Measurements from ENCODE around the gene LAMA2.

LAMA2 gene

DNA sequence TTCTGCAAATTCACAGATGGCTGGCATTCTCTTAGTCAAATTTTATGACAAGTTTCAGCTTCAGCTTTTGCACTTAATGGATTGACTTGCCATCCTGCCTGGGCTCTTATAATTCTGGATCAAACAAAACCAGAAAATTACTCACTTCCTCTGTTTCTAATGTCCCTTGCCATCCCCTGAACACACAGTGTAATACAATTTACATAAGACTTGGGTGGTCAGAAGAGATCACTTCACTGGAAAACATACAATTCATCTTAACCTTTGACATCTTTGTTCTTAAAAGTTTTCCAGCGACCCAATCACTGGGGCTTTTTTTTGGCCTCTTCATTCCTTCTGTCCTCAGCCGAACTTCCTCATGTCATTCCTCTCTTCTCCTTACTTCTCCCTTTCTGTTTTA lies 628.0 kb downstream of the LAMA2 start:
- Histone ChIP-seq H3K27me3 (replicated peaks in 2 of 5; ENCODE audit: control insufficient read depth in 4 of 5, insufficient read depth in 5 of 5, low read length in 4 of 5) (no peaks in the 10 kb centered on the region), H3K9me3 (ENCODE audit: control extremely low read depth in 1 of 5, control insufficient read depth in 4 of 5, insufficient read depth in 2 of 5, low read depth in 1 of 5, low read length in 4 of 5) (no peaks in the 10 kb centered on the region), H3K4me1 (ENCODE audit: control extremely low read depth in 1 of 4, control insufficient read depth in 4 of 4, insufficient read depth in 4 of 4, low read length in 3 of 4) (no peaks in the 10 kb centered on the region), H3K27ac (ENCODE audit: insufficient read depth in 1 of 2, low read depth in 1 of 2, low read length in 2 of 2, poor library complexity in 1 of 2, severe bottlenecking in 2 of 2) (no peak overlapping the region), H3K4me3 (ENCODE audit: control insufficient read depth in 1 of 7, extremely low read depth in 1 of 7, insufficient read depth in 4 of 7, low read depth in 2 of 7, low read length in 6 of 7) (no peak overlapping the region), H3K36me3 (ENCODE audit: control insufficient read depth in 4 of 4, insufficient read depth in 4 of 4, low read length in 3 of 4) (no peaks in the 10 kb centered on the region)
- POLR2A ChIA-PET, result no interaction called here
- 100% methylated on average over 1 of the region's 2 CpGs for WGBS (ENCODE audit: insufficient coverage)
- CTCF ChIA-PET, result interaction anchor here (1.0 kb wide), 1 partner anchor 11 kb away, joined by 3 read pairs; no protein-coding TSS in a partner anchor
- DNase-seq, result no peak

DNA sequence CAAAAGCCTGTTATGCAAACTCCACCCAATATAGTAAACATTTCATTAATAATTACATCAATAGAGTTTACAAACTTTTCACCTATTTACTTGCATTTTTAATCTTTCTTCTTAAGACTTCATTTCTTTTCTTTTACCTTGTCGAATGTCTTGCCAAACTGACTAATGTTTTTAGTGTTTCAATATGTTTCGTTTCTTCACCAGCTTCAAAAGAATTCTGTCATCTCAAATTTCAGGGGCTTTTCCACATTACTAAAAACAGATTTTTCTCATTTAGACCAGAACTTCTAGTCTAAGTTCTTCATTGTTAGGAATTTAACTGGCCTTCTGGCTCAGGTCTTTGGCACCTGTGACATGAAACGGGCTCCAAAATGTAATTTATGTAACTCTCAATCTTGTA lies 630.5 kb downstream of the LAMA2 start:
- Histone ChIP-seq H3K4me3 (ENCODE audit: control insufficient read depth in 1 of 7, extremely low read depth in 1 of 7, insufficient read depth in 4 of 7, low read depth in 2 of 7, low read length in 6 of 7) (no peak overlapping the region), H3K9me3 (ENCODE audit: control extremely low read depth in 1 of 5, control insufficient read depth in 4 of 5, insufficient read depth in 2 of 5, low read depth in 1 of 5, low read length in 4 of 5) (no peaks in the 10 kb centered on the region), H3K27ac (ENCODE audit: insufficient read depth in 1 of 2, low read depth in 1 of 2, low read length in 2 of 2, poor library complexity in 1 of 2, severe bottlenecking in 2 of 2) (no peak overlapping the region), H3K36me3 (ENCODE audit: control insufficient read depth in 4 of 4, insufficient read depth in 4 of 4, low read length in 3 of 4) (no peaks in the 10 kb centered on the region), H3K4me1 (ENCODE audit: control extremely low read depth in 1 of 4, control insufficient read depth in 4 of 4, insufficient read depth in 4 of 4, low read length in 3 of 4) (no peaks in the 10 kb centered on the region), H3K27me3 (replicated peaks in 2 of 5; ENCODE audit: control insufficient read depth in 4 of 5, insufficient read depth in 5 of 5, low read length in 4 of 5) (no peaks in the 10 kb centered on the region)
- no peak for DNase-seq
- ChIA-PET CTCF (interaction anchor here (1.3 to 2.5 kb wide), 2 partner anchors 12 to 14 kb away, joined by 6 to 7 read pairs; no protein-coding TSS in a partner anchor), POLR2A (no interaction called here)
- 100% methylated on average over 2 of the region's 3 CpGs for WGBS (ENCODE audit: insufficient coverage)

DNA sequence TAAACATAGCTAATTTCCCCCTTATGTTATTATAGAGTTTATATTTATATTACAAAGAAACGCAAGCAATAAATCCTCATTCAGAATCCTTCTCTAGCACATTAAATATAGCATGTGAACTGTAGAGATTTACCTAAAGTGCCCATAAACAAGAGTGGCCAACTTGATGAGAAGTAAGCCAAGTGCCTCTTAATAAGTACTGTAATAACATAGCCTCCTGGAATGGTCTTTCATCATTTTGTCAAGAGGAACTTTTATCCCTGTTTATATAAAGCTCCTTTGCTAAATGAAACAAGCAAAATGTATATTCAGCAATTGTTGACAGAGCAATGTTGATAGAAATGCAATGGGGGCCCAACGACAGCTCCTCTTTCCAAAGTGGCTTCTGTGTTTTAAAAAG lies 632.1 kb downstream of the LAMA2 start:
- DNase-seq, result no peak

DNA sequence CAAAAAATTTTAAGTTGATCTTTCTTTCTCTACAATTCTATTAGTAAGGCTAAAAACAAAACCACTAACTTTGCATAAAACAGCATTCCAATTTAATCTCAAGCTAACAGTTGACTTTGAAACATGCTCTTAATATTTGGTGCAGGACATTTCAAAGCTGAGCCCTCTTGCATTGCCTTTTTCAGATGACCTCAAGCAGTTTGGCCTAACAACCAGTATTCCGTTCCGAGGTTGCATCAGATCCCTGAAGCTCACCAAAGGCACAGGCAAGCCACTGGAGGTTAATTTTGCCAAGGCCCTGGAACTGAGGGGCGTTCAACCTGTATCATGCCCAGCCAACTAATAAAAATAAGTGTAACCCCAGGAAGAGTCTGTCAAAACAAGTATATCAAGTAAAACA lies 633.1 kb downstream of the LAMA2 start:
- Histone ChIP-seq H3K9me3 (ENCODE audit: control extremely low read depth in 1 of 5, control insufficient read depth in 4 of 5, insufficient read depth in 2 of 5, low read depth in 1 of 5, low read length in 4 of 5) (no peaks in the 10 kb centered on the region), H3K27ac (ENCODE audit: insufficient read depth in 1 of 2, low read depth in 1 of 2, low read length in 2 of 2, poor library complexity in 1 of 2, severe bottlenecking in 2 of 2) (no peak overlapping the region), H3K36me3 (ENCODE audit: control insufficient read depth in 4 of 4, insufficient read depth in 4 of 4, low read length in 3 of 4) (no peaks in the 10 kb centered on the region), H3K27me3 (replicated peaks in 2 of 5; ENCODE audit: control insufficient read depth in 4 of 5, insufficient read depth in 5 of 5, low read length in 4 of 5) (no peaks in the 10 kb centered on the region), H3K4me3 (ENCODE audit: control insufficient read depth in 1 of 7, extremely low read depth in 1 of 7, insufficient read depth in 4 of 7, low read depth in 2 of 7, low read length in 6 of 7) (no peak overlapping the region), H3K4me1 (ENCODE audit: control extremely low read depth in 1 of 4, control insufficient read depth in 4 of 4, insufficient read depth in 4 of 4, low read length in 3 of 4) (no peaks in the 10 kb centered on the region)
- 100% methylated on average over 2 of the region's 3 CpGs for WGBS (ENCODE audit: insufficient coverage)
- ChIA-PET CTCF (interaction anchor here (1.2 kb wide), 1 partner anchor 83 kb away, joined by 3 read pairs; no protein-coding TSS in a partner anchor), POLR2A (no interaction called here)
- DNase-seq, result no peak

More for the DNA sequence above, 632.1 kb downstream of the LAMA2 start:
- Histone ChIP-seq H3K9me3 (ENCODE audit: control extremely low read depth in 1 of 5, control insufficient read depth in 4 of 5, insufficient read depth in 2 of 5, low read depth in 1 of 5, low read length in 4 of 5) (no peaks in the 10 kb centered on the region), H3K4me1 (ENCODE audit: control extremely low read depth in 1 of 4, control insufficient read depth in 4 of 4, insufficient read depth in 4 of 4, low read length in 3 of 4) (no peaks in the 10 kb centered on the region), H3K36me3 (ENCODE audit: control insufficient read depth in 4 of 4, insufficient read depth in 4 of 4, low read length in 3 of 4) (no peaks in the 10 kb centered on the region), H3K27ac (ENCODE audit: insufficient read depth in 1 of 2, low read depth in 1 of 2, low read length in 2 of 2, poor library complexity in 1 of 2, severe bottlenecking in 2 of 2) (no peak overlapping the region), H3K27me3 (replicated peaks in 2 of 5; ENCODE audit: control insufficient read depth in 4 of 5, insufficient read depth in 5 of 5, low read length in 4 of 5) (no peaks in the 10 kb centered on the region), H3K4me3 (ENCODE audit: control insufficient read depth in 1 of 7, extremely low read depth in 1 of 7, insufficient read depth in 4 of 7, low read depth in 2 of 7, low read length in 6 of 7) (no peak overlapping the region)
- 100% methylated on average over 1 of the region's 2 CpGs for WGBS (ENCODE audit: insufficient coverage)
- CTCF ChIA-PET, result interaction anchor here (1.0 kb wide), 2 partner anchors 17 to 82 kb away, joined by 3 read pairs; no protein-coding TSS in a partner anchor
- POLR2A ChIA-PET, result no interaction called here

DNA sequence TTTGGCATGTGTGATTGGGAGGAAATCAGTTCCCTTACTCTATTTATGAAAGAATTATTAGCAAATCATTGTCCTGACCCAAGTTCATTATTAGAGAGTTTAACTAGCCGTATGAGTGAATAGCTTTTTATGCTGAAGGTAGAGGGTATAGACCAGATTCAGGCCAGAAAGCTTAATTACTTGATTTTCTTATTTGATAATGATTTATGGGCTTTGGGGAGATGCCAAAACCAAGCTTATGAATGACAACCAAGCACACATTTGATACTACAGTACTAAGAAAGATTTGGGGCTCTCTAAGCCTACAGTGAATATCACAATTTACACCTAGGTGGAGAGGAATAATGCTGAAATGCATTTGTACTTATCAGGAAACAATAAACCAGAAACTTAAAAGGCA lies 633.8 kb downstream of the LAMA2 start:
- DNase-seq, result no peak
- CTCF ChIA-PET, result interaction anchor here (0.6 to 1.6 kb wide), 5 partner anchors 16 to 122 kb away, joined by 3 to 14 read pairs (median 3); no protein-coding TSS in a partner anchor
- no peaks in the 10 kb centered on the region for H3K4me1 ChIP-seq (ENCODE audit: control extremely low read depth in 1 of 4, control insufficient read depth in 4 of 4, insufficient read depth in 4 of 4, low read length in 3 of 4)
- no peak overlapping the region for H3K27ac ChIP-seq (ENCODE audit: insufficient read depth in 1 of 2, low read depth in 1 of 2, low read length in 2 of 2, poor library complexity in 1 of 2, severe bottlenecking in 2 of 2)
- no peak overlapping the region for H3K4me3 ChIP-seq (ENCODE audit: control insufficient read depth in 1 of 7, extremely low read depth in 1 of 7, insufficient read depth in 4 of 7, low read depth in 2 of 7, low read length in 6 of 7)
- no peaks in the 10 kb centered on the region for H3K27me3 ChIP-seq (replicated peaks in 2 of 5; ENCODE audit: control insufficient read depth in 4 of 5, insufficient read depth in 5 of 5, low read length in 4 of 5)
- H3K36me3 ChIP-seq (ENCODE audit: control insufficient read depth in 4 of 4, insufficient read depth in 4 of 4, low read length in 3 of 4), result no peaks in the 10 kb centered on the region
- WGBS (ENCODE audit: insufficient coverage), result 100% methylated on average over 1 of the region's 1 CpG
- POLR2A ChIA-PET, result interaction anchor here (0.6 kb wide), 1 partner anchor 45 kb away, joined by 3 read pairs; no protein-coding TSS in a partner anchor
- H3K9me3 ChIP-seq (ENCODE audit: control extremely low read depth in 1 of 5, control insufficient read depth in 4 of 5, insufficient read depth in 2 of 5, low read depth in 1 of 5, low read length in 4 of 5), result no peaks in the 10 kb centered on the region

DNA sequence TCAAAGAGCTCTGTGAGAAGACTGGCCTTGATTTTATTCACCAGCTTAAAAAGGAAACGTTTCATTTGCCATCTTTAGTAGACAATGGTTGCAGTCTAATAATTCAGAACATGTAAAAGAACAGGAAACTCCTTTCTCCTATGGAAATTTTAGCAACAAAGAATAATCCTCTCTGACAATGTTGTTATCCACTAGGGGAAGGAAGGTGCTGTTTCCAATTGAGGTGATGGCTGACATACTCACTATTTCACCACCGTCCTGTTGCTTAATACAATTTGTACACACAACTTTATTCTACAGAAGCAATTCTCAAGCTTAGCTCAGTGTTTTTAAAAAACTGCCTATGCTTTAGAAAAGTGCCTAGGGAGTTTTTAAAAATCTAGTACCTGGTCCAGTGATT lies 634.4 kb downstream of the LAMA2 start:
- DNase-seq, result no peak
- no peaks in the 10 kb centered on the region for H3K4me1 ChIP-seq (ENCODE audit: control extremely low read depth in 1 of 4, control insufficient read depth in 4 of 4, insufficient read depth in 4 of 4, low read length in 3 of 4)
- H3K9me3 ChIP-seq (ENCODE audit: control extremely low read depth in 1 of 5, control insufficient read depth in 4 of 5, insufficient read depth in 2 of 5, low read depth in 1 of 5, low read length in 4 of 5), result no peaks in the 10 kb centered on the region
- ChIA-PET POLR2A (interaction anchor here (0.6 kb wide), 1 partner anchor 44 kb away, joined by 3 read pairs; no protein-coding TSS in a partner anchor), CTCF (interaction anchor here (0.6 to 1.6 kb wide), 6 partner anchors 17 to 1116 kb away, joined by 3 to 14 read pairs (median 3); no protein-coding TSS in a partner anchor)
- H3K4me3 ChIP-seq (ENCODE audit: control insufficient read depth in 1 of 7, extremely low read depth in 1 of 7, insufficient read depth in 4 of 7, low read depth in 2 of 7, low read length in 6 of 7), result no peak overlapping the region
- no peaks in the 10 kb centered on the region for H3K27me3 ChIP-seq (replicated peaks in 2 of 5; ENCODE audit: control insufficient read depth in 4 of 5, insufficient read depth in 5 of 5, low read length in 4 of 5)
- WGBS (ENCODE audit: insufficient coverage), result no CpG with 5 or more reads among the region's 2 CpGs
- no peak overlapping the region for H3K27ac ChIP-seq (ENCODE audit: insufficient read depth in 1 of 2, low read depth in 1 of 2, low read length in 2 of 2, poor library complexity in 1 of 2, severe bottlenecking in 2 of 2)
- no peaks in the 10 kb centered on the region for H3K36me3 ChIP-seq (ENCODE audit: control insufficient read depth in 4 of 4, insufficient read depth in 4 of 4, low read length in 3 of 4)

DNA sequence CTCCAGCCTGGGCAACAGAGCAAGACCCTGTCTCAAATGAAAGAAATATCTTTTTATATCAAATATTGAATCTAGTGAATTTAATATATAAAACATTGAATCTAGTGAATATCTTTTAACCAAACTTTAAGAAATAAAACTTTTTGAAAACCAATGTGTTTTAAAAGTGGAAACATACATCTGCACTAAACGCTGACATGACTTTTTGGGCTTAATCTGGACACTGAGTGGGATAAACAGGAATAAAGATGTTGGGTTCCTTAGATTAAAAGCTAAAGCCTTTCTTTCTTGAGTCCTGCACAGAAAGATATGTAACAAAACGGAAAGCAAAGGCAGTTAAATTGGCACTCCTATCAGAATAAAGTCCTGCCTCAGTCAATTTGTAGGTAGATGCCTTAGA lies 636.8 kb downstream of the LAMA2 start:
- no peaks in the 10 kb centered on the region for H3K9me3 ChIP-seq (ENCODE audit: control extremely low read depth in 1 of 5, control insufficient read depth in 4 of 5, insufficient read depth in 2 of 5, low read depth in 1 of 5, low read length in 4 of 5)
- H3K4me1 ChIP-seq (ENCODE audit: control extremely low read depth in 1 of 4, control insufficient read depth in 4 of 4, insufficient read depth in 4 of 4, low read length in 3 of 4), result no peaks in the 10 kb centered on the region
- CTCF ChIA-PET, result no interaction called here
- no peaks in the 10 kb centered on the region for H3K27me3 ChIP-seq (replicated peaks in 2 of 5; ENCODE audit: control insufficient read depth in 4 of 5, insufficient read depth in 5 of 5, low read length in 4 of 5)
- H3K36me3 ChIP-seq (ENCODE audit: control insufficient read depth in 4 of 4, insufficient read depth in 4 of 4, low read length in 3 of 4), result no peaks in the 10 kb centered on the region
- WGBS (ENCODE audit: insufficient coverage), result 100% methylated on average over 1 of the region's 2 CpGs
- H3K27ac ChIP-seq (ENCODE audit: insufficient read depth in 1 of 2, low read depth in 1 of 2, low read length in 2 of 2, poor library complexity in 1 of 2, severe bottlenecking in 2 of 2), result no peak overlapping the region
- POLR2A ChIA-PET, result no interaction called here
- no peak for DNase-seq
- H3K4me3 ChIP-seq (ENCODE audit: control insufficient read depth in 1 of 7, extremely low read depth in 1 of 7, insufficient read depth in 4 of 7, low read depth in 2 of 7, low read length in 6 of 7), result no peak overlapping the region

Data from common myeloid progenitor, CD34-positive (primary cell).